ENCODE data around the gene GID8.

The GID8 gene

GRCh38 chr20:62984666-62985443, 46.9 kb downstream of the GID8 start:
- DNase-seq (ENCODE audit: low read depth, low spot score), result peak; percentile 57

GRCh38 chr20:62985444-62985778, 47.5 kb downstream of the GID8 start:
- DNase-seq (ENCODE audit: low read depth, low spot score), result no peak

- DNase-seq (ENCODE audit: low read depth, low spot score), result no peak
Observed at GRCh38 chr20:62986257-62986800, 48.4 kb downstream of the GID8 start.

GRCh38 chr20:62987114-62987513, 49.2 kb downstream of the GID8 start:
- DNase-seq (ENCODE audit: low read depth, low spot score), result no peak

- DNase-seq (ENCODE audit: low read depth, low spot score), result no peak
Observed at GRCh38 chr20:62989201-62989601, 51.3 kb downstream of the GID8 start.

- DNase-seq (ENCODE audit: low read depth, low spot score), result no peak
Observed at GRCh38 chr20:62990306-62990825, 52.4 kb downstream of the GID8 start.

GRCh38 chr20:62991196-62991807, 53.4 kb downstream of the GID8 start:
- DNase-seq (ENCODE audit: low read depth, low spot score), result no peak

GRCh38 chr20:62991863-62992262, 53.9 kb downstream of the GID8 start:
- DNase-seq (ENCODE audit: low read depth, low spot score), result no peak

- no peak for DNase-seq (ENCODE audit: low read depth, low spot score)
Observed at GRCh38 chr20:62993856-62994494, 56.0 kb downstream of the GID8 start.

GRCh38 chr20:62994869-62995281, 56.9 kb downstream of the GID8 start:
- no peak for DNase-seq (ENCODE audit: low read depth, low spot score)

GRCh38 chr20:62995481-62995880, 57.5 kb downstream of the GID8 start:
- DNase-seq (ENCODE audit: low read depth, low spot score), result no peak

GRCh38 chr20:62995898-62996595, 58.1 kb downstream of the GID8 start:
- no peak for DNase-seq (ENCODE audit: low read depth, low spot score)

GRCh38 chr20:62996596-62996982, 58.6 kb downstream of the GID8 start:
- DNase-seq (ENCODE audit: low read depth, low spot score), result no peak

GRCh38 chr20:62997417-62998035, 59.6 kb downstream of the GID8 start:
- DNase-seq (ENCODE audit: low read depth, low spot score), result no peak
